ENCODE measurements around the gene CLMN. TPM values are rescaled to one million over a fixed set of nuclear protein-coding genes. Genes with fewer than 3 reads are reported as not detected.

CLMN gene
- total RNA-seq, 1 donor = 1.9 TPM

- no peak for DNase-seq (ENCODE audit: low read depth in 2 of 3, low spot score in 2 of 3)
Observed at GRCh38 chr14:95344536-95344935, 24.8 kb upstream of the CLMN start.

DNA sequence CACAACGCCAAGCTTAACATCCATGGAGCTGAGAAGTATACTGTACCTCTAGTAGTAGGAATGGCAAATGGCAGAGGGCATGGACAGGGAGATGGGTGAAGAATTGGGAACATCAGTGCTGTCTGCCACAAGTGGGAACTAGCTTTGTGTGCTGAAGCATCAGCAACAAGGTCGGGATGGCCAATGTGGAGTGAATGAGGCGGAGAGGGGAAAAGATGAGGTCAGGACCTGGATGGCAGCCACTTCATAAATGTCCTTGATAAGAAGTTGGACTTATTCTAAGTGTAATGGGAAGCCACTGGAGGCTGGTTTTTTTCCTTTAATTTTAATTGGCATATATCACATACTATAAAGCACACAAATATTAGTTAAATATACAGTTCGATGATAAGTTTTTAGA lies 21.9 kb upstream of the CLMN start:
- DNase-seq (ENCODE audit: low read depth in 2 of 3, low spot score in 2 of 3) = no peak

DNA sequence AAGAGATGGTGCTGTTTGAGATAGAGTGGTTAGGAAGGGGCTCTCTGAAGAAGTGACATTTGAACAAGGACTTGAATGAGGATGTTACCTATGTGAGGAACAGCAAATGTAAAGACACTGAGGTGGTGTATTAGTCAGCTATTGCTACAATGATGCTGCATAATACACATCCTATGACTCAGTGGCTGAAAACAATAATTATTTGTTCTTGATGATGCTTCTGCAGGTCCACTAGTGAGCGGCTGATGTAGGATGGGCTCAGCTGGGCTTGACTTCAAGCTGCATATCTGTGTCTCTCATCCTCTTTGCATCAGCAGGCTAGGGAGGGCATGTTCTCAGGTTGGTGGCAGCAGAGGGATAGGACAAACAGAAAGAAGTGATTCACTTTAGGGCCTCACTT lies 21.4 kb upstream of the CLMN start:
- no peak for DNase-seq (ENCODE audit: low read depth in 2 of 3, low spot score in 2 of 3)

DNA sequence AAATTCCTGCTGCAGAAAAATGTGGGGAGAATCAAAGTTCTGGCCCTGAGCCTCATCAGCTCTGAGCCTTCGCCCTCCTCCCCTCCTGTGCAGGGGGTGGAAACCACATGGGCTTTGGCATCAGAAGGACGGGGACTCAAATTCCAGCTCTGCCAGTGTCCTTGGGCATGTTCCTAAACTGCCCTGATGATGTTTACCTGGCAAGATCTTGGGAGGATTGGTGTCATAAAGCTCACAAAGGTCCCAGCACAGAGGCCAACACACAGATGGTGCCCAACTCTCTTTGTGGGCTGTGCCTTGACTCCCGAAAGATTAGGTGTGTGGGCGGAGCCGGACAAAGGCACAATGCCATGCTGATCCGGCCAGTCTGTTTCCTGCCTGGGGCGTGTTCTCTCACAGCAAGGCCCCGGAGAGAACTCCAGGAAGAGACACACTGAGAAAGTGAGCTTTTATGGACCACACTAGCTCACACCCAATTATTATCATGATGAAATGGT lies 20.5 kb upstream of the CLMN start:
- DNase-seq (ENCODE audit: low read depth in 2 of 3, low spot score in 2 of 3) = no peak

- DNase-seq (ENCODE audit: low read depth in 2 of 3, low spot score in 2 of 3) = no peak
Observed at GRCh38 chr14:95339301-95339865, 19.7 kb upstream of the CLMN start.

DNA sequence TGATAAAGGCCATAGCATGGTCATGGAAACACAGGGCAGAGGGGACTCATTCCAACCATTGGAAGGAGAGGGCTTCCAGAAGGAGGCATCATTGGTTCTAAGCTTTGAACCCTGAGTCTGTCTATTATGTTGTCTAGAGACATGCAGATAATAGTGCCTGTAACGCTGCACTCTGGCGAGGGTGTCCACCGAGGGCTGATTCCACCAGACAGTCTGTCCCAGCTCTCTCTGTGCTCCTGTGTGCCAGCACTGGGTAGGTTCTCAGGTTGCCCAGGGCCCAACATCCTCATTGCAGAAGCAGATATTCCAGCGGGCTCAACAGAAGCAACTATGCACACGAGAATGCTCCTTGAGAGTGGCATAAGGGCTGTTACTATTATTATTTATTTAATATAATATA lies 18.7 kb upstream of the CLMN start:
- DNase-seq (ENCODE audit: low read depth in 2 of 3, low spot score in 2 of 3) = no peak

DNA sequence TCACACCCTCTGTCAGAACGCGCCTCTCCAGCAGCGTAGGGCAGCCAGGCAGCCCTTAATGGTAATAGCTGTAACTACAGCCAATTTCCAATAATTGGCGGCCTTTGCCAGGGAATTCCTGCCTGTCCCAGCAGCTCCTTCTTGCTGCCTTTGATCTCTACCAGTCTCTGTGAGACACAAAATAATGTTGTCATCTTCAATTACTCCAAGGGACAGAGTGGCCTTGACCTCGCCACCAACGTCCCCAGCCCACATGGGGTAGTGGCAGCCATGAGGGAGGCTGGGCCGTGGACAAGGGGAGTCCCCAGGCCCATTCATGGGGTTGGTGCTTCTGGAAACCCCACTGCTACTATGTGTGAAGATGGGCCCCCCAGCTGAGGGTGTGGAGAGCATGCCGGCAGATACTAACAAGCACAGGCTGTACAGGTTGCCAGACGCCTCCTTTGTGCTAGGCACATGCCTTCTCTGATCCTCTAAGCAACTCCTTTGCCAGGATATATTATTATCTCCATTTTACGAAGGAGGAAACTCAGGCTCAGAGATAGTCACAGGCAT lies 17.4 kb upstream of the CLMN start:
- no peak for DNase-seq (ENCODE audit: low read depth in 2 of 3, low spot score in 2 of 3)

DNA sequence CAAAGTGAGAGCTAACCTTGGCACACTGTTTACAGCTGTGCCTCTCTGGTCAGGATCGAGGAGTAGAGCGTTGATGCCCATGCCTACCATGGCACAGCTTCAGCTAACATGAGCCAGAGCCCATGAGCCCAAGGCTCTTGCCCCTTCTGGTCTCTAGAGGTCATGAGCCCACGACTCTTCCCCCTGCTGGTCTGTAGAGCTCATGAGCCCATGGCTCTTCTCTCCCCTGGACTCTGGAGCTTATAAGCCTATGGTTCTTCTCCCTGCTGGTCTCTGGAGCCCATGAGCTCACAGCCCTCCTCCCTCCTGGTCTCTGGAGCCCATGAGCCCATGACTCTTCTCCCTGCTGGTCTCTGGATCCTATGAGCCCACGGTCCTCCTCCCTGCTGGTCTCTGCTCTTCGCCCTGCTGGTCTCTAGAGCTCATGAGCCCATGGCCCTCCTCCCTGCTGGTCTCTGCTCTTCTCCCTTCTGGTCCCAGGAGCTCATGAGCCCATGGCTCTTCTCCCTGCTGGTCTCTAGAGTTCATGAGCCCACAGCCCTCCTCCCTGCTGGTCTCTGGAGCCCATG lies 16.6 kb upstream of the CLMN start:
- no peak for DNase-seq (ENCODE audit: low read depth in 2 of 3, low spot score in 2 of 3)

DNA sequence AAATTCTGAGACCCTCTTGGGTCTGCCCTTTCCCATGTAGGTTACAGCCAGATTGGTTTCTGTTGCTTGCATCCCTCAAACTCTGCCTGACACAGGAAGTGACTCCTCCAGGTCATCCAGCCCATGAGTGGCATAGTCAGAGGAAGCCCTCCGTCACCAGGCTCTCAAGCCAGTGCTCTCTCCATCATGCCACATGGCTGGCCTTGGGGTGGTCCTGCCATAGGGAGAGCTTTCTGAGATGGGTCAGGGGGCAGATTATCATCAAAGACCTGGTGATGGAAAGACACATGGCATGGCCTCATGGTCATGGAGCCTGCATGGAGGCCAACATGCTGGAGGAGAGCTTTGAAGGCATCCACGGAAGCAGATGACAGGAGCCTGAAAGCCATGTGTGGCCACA lies 15.4 kb upstream of the CLMN start:
- no peak for DNase-seq (ENCODE audit: low read depth in 2 of 3, low spot score in 2 of 3)

GRCh38 chr14:95334044-95334443 lies 14.3 kb upstream of the CLMN start:
- no peak for DNase-seq (ENCODE audit: low read depth in 2 of 3, low spot score in 2 of 3)

DNA sequence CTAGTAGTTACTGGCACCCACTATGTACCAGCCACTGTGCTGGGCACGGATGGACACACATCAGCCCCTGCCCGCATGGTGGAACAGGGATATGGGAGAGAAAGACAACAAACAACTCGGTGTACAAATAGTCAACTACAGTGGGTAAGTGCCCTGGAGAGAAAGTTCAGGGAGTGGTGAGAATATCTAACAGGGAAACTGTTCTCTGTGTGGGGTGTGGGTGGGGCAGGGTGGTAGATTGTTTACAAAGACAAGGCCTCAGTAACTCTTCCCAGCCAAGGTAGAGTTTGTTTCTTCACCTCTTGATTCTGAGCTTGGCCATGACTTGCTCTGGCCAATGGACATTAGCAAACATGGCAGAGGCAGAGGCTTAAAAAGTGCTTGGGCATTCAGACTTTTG lies 12.9 kb upstream of the CLMN start:
- no peak for DNase-seq (ENCODE audit: low read depth in 2 of 3, low spot score in 2 of 3)

DNA sequence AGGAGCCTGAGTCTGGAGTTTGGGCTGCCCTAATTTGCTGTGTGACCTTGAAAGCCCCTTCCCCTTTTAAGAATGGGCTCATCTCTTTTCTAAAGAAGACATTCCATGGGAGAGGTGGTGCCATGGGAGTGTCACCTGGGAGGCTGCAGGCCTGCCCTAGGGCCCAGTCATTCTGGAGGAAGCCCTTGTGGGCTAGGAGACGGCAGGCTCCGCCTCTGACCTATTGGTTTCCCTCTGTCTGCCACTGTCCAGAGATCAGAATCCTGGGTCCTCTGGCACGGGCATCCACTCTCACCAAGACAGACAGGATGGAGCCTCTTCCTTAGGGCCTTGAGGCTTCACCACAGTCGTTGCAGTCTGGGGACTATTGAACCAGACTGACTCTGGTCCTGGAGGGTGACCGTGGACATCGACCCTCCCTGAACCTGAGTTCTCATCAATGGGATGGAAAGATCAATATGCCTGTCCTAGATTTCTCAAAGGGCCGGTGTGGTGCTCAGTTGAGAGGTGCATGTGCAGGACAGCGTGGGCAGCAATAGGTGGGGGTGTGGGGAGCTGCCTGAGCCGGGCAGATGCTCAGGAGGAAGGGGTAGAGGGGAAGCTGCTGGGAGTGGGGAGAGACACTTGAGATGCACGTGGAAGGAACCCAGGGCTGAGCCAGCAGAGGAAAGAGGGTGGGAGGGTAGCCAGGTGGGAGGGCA lies 12.2 kb upstream of the CLMN start:
- DNase-seq (ENCODE audit: low read depth in 2 of 3, low spot score in 2 of 3) = no peak

GRCh38 chr14:95330591-95331370 lies 11.1 kb upstream of the CLMN start:
- DNase-seq (ENCODE audit: low read depth in 2 of 3, low spot score in 2 of 3) = no peak

DNA sequence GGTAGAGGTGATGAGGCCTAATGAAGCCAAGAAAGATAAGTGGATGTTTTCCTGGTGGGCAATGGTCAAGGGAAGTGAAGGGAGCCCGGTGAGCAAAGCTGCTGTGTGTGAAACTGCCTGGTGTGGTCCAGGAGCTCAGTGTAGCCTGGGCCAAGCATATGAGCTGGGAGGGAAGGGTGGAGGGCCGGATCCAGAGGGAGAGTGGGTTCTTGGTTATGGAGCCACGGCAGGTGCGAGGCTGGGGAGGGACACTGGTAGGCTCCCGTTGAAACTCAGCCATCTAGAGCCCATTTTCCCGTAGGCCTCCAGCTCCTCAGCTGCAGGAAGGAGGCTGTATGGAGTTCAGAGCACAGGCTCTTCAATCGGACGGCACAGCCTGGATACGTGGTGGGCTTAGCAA lies 10.2 kb upstream of the CLMN start:
- no peak for DNase-seq (ENCODE audit: low read depth in 2 of 3, low spot score in 2 of 3)

DNA sequence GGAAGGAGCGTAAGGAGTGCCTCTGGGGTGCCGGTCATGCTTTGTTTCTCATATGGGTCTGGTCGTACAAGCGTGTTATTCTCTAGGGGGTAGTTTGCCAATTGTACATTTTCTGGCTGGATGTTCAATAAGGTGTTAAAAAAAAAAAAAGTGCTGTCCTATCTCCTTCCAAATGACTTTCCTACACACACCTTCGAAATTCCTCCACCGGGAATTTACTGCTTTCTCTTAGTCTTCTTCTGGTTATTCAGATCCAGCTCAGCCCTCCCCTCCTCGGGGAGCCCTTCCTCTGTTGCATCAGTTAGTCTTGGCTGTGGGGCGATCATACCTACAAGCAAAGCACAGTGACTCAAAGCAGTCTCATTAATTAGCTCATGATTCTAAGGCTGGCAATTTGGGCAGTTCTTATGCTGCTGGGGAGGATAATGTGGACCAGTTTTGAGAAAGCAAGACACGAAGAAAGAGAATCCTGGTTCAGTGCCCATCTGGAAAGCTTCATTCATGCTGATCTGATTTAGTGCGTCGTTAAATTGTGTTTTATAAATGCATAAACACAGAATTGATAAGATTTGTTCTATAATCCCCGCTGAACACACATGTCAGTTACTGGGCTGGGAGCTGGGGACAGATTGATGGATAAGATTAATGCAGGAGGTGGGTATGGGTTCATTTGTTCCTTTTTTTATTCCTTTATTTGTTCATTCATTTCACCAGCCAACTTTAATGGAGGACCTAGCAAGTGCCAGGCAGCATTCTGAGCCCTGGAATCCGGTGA lies 9.2 kb upstream of the CLMN start:
- no peak for DNase-seq (ENCODE audit: low read depth in 2 of 3, low spot score in 2 of 3)

DNA sequence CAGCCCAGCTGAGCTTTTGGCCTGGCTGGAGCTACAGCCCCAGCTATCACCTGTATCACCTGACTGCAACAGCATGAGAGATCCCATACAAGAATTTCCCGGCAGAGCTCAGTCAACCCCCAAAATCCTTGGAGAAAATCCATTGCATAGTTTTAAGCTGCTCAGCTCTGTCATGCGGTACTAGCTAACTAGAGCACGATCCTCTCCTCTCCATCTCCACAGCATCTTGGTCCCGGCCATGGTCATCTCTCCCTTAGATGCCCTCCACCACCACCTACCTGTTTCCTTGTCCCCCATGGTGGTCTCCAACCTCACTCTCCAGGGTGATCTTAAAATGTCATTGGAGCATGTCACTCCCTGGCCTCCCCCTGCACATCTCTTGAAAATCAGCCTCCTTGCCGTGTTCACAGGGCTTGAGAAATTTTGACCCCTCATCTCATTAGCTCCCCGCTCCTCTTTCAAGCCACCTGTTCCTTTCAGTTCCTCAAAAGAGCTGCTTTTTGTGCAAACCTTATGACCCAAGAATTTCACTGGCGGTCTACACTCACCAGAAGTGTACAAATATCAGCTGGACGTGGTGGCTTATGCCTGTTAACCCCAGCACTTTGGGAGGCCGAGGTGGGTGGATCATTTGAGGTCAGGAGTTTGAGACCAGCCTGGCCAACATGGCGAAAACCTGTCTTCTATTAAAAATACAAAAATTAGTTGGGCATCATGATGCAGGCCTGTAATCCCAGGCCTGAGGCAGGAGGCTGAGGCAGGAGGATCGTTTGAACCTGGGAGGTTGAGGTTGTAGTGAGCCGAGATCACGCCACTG lies 8.1 kb upstream of the CLMN start:
- no peak for DNase-seq (ENCODE audit: low read depth in 2 of 3, low spot score in 2 of 3)

DNA sequence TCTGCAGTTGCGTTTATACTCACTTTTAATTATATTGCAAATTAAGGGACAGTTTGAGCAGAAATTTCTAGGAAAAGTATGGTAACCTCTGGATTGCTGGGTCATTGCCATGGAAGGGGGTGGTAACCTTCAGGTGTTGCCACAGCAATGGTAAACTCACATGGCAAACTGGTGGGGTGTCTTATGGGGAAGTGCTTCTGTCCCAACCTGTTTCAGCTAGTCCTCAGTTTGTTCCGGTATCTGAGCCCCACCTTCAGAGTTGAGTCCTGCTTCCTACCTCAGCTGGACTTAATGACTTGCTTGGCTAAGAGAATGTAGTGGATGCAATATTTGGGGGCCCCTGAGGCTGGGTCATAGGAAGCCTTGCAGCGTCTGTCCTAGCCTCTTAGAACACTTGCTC lies 7.3 kb upstream of the CLMN start:
- DNase-seq (ENCODE audit: low read depth in 2 of 3, low spot score in 2 of 3) = no peak

DNA sequence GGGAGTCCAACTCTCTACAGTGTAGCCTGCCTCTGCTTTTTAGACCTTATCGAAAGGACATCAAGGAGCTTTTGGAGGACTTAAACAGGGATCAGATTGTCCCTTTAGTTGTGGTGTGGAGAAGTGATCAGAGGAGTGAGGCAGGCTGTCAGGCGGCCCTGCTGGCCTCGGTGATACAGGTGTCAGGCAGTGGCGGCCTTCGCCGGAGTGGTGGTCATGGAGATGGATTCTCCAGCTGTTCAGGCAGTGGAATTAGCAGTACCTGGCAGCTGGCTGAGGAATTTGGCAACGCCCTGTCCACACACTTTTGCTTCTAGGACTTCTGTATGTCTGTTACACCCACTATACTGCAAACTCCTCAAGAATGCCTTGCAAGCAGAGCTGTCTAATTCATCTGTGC lies 4.2 kb upstream of the CLMN start:
- DNase-seq (ENCODE audit: low read depth in 2 of 3, low spot score in 2 of 3) = no peak

DNA sequence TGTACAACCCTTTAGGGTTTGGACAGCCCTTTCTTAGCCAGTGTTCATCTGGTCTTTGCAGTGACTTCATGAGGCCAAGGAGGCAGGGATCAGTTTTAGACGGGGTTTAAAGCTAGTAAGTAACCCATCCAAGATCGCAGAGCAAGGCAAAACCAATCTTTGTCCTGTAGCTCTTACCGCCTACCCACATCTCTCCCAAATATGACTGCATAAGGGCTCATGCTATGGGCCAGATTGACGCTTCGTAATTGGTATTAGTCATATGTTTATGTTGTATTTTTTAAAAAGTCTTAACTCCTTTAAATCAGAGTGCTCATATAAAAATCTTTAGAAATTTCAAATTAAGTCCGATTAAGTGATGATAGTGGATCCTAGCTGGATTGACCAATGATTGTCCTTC lies 3.7 kb upstream of the CLMN start:
- no peak for DNase-seq (ENCODE audit: low read depth in 2 of 3, low spot score in 2 of 3)

GRCh38 chr14:95322651-95323050 lies 2.9 kb upstream of the CLMN start:
- no peak for DNase-seq (ENCODE audit: low read depth in 2 of 3, low spot score in 2 of 3)
